ENCODE measurements around the gene CROT.

Gene CROT

DNA sequence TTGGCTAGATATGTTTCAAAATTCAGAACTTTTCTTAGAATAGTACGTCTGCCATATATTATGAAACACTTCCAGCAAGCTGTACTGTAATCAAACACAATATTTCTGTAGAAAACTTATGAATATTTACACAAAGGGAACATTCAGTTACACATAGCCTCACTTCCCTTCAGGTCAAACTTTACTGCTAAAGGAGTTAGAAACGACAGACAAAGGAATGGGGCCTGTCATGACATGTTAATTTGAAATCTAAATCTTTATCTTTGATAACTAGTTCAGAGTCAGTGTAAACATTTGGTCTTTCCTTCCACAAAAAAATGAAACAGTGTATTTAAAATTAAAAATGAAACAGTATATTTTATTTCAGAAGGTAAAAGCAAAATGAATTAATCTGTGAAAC, 1.0 kb upstream of the CROT start:
- DNase-seq: no peak

DNA sequence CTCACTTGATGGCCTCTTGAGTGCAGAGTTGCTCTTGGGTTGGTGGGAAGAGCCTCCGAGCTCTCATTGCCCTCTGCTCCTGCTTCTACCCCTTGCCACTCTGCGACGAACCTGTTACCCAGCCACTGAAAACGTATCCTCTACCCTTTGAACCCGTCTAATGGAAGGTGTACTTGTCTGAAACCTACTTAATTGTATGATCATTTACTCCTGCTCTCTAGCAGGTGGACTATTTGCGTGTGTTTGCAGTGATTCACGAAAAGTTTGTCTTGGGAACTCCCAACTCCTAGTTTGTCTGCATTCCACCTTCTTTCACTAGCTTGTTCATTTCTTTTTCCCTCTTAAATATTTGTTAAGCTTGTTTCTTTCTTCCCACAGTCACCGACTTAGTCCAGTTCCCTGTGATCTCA, 503 bp downstream of the CROT start:
- DNase-seq: no peak

DNA sequence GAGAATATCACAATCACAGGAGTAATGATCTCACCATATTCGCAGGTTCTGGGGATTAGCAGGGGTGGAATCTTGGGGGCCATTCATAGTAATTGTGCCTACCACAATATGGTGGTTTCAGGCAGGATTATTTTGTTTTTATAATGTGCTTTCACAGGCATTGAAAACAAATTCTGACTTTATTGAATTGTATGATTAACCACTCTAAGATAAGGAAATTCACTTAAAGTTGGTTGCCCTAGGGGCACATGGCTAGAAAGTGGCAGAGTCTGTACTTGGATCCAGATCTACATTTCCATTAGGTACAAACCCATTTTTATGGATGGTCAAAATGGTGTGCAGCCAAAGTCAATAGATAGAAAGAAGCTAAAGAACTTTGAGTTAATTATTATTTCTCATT, 1.7 kb downstream of the CROT start:
- no peak for DNase-seq

DNA sequence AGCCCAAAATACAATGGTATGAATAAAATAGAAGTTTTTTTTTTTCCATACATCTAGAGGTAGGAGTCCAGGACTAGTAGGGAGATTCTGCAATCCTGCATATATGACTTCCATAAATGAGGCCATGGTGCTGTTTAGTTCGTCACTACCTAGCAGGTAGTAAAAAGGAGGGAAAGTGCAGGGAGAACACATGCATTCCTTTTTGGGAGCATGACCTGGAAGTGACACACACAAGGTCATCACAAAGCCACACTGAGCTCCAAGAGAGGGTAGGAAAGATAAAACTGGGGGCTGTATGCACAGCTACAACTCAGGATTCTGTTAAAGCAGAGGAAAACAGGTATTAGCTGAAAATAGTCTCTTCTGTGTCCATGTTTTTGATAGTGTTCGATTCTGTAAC, 2.2 kb downstream of the CROT start:
- DNase-seq: no peak

DNA sequence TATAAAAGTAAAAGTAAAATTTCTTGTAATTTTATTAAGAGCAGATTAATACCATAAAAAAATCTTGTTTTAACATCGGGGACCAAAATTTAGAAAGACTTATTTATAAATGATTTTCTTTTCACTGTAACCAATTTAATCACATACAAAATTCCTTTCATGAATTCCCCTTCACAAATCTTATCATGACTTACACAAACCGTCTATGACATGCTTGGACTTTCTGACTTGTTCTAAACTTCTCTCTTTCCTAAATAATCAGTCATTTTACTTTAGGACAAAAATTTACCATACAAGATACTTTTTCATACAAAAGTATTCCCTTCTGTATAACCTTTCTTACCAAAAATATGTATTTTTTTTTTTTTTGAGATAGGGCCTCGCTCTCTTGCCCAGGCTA, 9.3 kb downstream of the CROT start:
- DNase-seq: no peak

DNA sequence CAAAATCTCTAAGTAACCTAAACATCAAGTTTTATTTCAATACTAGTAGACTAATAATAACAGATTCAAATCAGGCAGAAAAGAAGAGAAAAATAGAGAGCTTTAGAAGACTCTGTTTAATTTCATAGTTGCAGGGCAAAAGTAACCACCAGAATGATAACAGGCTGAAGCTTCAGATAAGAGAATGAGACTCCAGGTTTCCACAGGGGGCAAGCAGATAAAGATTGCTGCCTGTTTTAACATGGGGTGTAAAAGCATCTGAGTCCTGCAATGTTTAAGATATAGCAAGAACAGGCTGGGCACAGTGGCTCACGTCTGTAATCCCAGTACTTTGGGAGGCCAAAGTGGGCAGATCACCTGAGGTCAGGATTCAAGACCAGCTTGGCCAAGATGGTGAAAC, 11.0 kb downstream of the CROT start:
- DNase-seq: no peak

DNA sequence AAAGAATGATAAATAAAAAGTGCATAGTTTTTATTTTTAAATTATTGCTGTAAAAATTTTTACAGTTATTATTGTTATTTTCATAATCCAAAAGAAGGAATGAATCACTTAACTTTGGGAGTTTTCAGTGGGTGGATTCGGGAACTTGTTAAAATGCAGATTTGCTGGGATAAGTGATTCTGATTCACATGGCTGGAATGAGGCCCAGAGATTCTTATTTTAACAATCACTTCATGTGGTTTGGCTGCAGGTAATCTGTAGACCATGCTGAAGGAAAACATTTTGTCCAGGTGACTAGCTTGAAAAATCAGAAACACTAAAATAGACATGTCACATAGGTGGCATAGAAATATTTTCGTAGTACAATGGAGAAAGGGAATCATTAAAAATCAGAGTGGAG, 13.9 kb downstream of the CROT start:
- no peak for DNase-seq

DNA sequence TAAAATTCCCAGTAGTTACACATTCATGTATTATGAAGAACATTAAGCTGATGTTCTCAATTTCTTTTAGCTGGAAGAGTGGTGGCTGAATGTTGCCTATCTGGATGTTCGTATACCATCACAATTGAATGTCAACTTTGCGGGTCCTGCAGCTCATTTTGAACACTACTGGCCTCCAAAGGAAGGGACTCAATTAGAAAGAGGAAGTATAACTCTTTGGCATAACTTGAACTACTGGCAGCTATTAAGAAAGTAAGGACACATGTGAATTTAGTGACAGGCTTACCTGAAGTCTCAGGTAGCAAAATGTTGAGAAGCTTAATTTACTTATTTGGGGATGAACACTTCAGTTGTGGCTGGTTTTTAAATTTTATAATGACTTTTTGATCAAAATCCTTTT, 15.9 kb downstream of the CROT start:
- DNase-seq: no peak

DNA sequence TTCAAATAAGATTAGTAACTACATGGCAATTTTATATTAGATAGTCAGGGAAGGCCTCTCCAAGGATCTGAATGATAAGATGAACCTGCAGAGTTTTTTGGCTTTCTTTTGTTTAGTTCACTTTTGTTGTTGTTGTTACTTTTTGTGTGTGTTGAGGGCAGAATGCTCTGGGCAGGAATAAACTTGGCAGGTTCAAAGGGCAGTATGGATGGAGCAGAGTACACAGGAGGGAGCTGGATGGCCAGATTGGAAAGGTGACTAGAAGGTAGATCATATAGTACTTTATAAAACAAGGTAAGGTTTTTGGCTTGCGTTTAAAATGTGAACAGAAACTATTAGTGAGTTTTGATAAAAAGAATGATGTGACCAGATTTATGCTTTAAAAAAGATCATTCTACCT, 17.9 kb downstream of the CROT start:
- DNase-seq: no peak

DNA sequence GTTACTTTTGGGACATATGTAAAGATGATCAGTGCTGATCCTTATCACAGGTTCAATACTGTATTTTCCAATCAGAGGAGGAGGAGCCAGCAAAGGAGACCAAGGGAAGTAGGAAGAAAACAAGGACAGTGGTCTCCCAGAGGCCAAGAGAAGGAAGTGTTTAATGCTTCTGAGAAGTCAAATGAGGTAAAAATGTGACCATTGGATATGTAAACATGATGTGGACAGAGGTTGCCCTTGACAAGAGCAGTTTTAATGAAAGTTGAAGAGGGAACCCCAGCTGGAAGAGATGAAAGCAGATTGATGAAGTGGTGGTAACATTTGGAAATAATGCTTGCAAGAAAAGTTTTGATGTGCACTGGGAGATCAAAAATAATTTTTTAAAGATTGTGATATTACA, 18.8 kb downstream of the CROT start:
- no peak for DNase-seq

DNA sequence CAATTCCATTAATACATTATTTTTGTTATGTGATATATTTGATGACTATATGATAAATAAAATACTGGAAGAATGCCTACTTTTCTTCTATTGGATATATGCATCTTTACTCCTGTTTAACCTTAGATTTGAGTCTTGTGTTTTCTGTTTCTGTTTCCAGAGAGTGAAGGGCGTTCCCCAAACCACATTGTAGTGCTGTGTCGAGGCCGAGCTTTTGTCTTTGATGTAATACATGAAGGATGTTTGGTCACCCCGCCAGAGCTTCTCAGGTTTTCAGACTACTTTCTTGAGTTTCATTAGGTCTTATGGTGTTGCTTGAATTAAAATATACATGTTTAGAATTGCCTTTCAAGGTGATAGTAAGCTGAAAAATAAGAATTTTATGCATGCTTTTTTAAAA, 23.8 kb downstream of the CROT start:
- no peak for DNase-seq

DNA sequence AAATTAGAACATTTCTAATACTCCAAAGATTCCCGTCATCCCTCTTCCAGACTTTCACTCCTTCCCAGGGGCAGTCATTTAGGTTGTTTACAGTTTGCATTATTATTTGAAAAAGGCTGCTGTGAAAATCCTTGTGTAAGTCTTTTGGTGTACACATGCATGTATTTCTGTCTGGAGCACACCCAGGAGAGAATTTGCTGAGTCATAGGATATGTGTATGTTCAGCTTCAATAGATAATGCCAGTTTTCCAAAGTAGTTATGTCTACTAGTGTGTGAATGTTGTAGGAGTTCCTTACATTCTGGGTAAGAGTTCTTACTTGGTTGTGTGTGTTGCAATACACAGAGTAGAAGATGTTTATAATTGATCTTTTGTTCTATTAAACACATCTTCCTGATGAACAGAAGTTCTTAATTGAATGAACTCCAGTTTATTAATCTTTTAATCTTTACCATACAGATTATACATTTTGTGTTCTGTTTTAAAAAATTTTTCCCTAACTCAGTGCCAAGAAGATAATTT, 25.3 kb downstream of the CROT start:
- DNase-seq: no peak

DNA sequence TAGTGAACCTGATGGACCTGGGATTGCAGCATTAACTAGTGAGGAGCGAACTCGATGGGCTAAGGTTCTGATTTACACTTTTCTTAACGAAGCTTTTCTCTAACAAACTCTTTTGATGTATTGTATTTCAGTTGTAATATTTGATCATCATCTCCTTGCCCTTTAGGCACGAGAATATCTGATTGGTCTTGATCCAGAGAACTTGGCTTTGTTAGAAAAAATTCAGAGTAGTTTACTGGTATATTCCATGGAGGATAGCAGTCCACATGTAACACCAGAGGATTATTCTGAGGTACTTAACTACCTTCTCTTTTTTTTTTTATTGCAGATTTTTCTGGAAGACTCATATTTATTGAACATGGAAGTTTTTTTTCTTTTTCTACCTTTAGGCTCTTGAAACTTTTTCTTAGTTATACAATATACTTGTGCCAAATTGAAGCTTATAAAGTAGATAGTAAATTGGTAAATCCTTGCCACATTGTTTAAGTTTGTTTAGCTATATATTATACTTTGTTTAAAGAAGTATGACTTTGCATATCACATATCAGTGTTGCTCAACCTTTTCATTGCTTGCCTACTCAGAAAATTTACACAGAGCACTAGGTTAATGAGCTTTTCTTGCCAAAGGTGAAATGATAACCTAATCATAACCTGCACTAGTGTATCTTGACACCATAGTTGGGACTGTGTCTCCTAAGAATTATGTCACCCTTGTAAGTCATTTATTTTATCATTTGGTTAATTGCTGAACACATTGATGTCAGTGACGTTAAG, 30.4 kb downstream of the CROT start:
- no peak for DNase-seq

DNA sequence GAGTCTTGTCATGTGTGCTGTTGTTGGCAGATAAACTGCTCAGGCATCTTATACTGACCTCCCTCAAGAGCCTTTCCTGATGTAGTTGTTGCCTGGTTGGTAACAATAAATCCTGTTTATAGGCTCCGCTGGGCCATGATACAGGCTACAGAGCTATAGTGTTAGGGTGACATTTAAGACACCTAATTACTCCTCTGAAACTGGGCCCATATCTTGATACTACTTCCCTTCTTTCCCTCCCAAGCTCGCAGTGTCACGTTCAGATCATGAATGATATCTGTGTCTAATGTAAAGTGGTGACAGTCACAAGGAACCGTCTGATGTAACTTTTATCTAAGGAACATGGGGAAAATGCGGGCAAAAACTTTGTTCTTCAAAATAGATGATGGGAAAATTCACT, 35.4 kb downstream of the CROT start:
- no peak for DNase-seq

DNA sequence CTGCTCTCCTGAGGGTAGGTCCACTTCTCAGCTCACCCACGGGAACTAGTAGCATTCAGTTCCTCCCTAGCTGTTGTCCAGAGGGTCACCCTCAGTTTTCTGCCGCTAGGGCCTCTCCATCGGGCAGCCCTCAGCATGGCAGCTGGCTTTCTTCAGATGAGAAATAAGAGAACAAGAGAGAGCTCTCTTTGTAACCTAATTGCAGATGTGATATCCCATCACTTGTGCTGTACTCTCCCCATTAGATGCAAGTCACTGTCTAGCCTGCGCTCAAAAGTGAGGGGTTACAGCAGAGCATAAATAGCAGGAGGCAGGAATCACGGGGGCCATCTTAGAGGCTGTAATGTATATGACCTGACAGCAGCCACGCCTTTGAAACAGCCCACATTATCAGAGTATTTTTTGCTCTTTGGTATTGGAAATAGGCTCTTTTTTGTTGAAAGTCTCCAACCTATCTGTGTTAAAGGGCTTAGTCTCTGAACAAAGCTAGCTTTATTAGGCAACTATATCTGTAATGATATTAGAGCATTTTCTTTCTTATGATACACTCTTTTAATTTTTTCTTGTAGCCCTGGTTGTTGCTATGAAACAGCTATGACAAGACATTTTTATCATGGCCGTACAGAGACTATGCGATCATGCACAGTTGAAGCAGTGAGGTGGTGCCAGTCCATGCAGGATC, 45.7 kb downstream of the CROT start:
- DNase-seq: no peak

DNA sequence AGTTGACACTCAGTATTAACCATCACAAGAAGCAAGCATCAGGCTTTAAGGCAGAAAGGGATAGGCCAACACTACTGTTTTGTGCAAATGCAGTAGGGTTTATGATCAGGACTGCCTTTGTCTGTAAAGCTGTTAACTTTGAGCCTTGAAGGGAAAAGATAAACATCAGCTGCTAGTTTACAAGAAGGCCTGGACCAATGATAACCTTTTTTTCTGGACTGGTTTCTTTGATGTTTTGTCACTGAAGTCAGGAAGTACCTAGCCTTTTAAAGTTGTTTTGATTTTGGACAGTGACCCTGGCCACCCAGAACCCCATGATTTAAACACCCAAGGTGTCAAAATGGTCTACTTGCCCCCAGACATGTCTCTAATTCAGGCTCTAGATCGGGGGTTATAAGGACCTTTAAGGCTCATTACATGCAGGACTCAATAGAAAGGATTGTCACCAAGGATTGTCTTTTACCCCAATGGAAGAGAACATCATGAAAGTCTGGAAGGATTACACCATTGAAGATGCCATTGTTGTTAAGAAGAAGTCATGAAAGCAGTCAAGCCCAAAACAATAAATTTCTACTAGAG, 50.1 kb downstream of the CROT start:
- DNase-seq: no peak

DNA sequence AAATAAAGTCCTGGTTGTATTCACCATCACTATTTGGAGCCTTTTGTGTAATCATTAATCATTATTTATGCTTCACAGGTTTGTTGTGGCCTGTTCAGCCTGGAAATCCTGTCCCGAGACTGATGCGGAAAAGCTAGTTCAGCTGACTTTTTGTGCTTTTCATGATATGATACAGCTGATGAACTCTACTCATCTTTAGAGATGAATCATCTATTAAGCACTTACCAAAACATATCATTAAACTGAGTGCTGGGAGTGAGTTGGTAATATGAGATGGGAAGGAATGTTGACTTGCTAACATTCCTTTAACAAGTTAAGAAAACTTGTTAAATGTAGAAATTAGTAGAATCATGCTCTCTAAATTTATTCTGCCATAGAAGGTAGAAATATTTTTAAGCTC, 53.0 kb downstream of the CROT start:
- no peak for DNase-seq

DNA sequence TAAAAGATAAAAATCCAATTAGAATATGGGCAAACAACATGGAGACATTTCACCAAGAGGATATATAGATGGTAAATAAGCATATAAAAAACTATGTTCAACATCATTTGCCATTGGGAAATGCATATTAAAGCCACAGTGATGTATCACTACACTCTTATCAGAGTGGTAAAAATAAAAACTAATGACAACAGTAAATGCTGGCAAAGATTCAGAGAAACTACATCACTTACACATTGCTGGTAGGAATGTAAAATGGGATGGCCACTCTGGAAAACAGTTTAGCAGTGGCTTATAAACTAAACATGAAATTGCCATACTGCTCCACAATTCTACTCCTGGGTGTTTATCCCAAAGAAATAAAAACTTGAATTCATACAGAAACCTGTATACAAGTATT, 59.2 kb downstream of the CROT start:
- DNase-seq: no peak

DNA sequence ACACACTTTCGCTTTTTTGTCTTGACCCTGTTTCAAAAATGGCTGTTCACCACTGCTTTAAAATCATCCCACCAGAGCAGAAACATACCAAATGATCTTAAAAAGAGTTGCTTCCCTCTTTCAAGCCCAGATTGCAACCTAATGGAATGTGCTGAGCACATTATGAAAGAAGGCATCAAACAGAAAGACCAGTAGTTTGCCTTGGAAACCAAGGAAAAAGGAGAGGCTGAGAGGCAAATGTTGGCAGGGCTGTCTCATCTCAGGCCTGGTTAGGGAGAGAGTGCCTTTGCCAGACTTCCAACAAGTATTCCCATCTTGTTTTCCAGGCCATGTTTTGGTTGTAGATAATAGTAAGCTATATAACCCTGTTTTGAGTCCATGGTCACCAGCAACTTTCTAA, 65.7 kb downstream of the CROT start:
- DNase-seq: no peak

DNA sequence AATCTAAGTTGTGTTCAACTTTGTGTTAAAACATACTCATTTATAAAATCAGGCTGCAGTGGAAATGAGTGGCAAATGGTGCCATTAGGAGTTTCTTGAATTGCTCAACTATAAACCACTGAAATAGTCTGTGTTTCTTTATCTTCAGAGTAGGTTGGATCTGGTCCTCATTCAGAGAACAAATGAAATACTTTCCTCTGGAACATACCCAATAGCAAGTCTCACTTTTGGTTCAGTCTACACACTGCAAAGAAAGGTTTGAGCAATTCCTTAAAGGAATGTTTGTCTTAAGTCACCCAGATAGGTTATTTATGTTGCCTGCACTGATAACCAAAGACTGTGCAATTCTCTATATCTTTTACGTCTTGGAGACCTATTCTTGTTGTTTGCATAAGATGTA, 67.6 kb downstream of the CROT start:
- no peak for DNase-seq

DNA sequence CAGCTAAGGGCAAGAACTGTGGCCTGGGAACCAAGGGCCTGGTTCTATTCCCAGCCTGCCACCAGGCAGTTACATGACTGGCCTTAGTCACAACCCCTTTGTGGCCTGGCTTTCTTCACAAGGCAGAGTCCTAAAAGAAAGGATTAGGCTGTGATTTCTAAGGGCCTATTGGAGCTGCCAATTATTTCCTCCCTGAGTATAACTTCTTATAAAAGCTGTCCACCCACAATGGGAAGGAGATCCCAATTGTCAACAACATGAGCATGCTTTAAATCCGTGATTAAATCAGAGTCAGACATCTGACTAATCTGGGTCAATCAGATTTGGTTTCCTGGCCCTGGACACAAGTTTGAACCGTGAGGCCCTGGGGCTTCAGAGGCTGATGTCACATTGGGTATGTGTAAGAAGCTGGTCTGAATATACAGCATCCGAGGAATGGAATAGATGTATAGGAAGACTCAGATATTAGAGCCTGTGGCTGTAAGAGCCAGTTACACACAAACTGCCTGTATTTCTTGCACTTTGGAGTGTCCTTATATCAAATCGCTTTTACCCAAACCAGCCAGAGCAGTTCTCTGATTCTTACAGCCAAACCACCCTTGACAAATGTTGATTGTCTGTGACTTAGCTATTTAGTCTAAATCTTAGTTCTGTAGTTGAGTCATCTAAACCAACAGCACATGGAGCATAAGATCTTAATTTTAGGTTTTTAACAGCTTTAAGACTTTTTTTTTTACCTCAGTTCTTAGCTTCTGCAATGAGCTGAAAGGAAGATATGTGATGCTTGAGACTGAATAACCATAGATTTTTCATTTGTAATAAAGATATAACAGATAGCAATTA, 68.7 kb downstream of the CROT start:
- no peak for DNase-seq

DNA sequence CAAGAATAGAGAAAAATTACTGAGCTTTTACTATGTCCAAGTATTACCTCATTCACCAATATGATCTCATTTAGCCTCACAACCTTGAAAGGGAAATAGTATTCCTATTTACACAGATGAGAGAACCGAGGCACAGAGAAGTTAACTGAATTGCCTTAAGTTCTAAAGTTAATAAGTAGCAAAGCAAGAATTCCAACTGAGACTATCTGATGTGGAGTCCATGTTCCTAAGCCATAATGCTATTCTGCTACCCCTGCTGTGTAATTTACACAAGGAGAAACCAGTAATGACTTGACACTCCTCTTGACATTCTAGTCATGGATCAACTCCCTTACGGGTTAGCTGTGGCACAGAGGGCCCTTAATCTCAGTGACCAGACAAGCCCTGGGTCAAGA, 69.3 kb downstream of the CROT start:
- no peak for DNase-seq
